NB4 (cell line): ENCODE results near the gene CIDEB.

ENCODE experiments used
- MYC ChIP-seq: IDR thresholded peaks from 2 replicates; pipeline ENCODE4 v1.6.1; 2011; ENCODE audit warnings: low read depth, low read length
- TF ChIP-seq, protein P1 (sequence below): IDR thresholded peaks from one replicate; pipeline ENCODE4 v1.5.1; 2012; ENCODE audit warnings: low read depth, low read length

DNA sequence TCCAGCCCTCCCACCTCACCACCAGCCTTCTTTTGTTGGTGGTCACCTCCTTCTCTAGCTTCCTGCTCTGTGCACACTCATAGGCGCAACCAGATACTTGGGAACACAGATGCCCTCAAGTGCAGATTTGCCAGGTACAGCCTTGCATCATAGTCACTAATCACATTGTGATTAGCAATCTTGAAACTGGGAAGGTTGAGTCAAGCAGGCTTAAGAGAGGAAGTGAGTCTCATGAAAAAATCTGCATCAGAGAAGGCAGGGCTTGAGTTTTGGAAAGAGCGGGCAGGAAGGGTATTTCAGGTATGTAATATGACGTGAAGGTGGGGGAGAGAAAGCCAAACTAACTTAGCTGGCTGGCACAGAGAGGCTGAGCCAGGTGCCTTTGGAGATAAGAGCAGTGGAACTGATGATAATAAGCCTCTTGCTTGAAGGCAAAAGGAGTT, 33.7 kb downstream of the CIDEB start:
- TF ChIP-seq, protein P1, sequence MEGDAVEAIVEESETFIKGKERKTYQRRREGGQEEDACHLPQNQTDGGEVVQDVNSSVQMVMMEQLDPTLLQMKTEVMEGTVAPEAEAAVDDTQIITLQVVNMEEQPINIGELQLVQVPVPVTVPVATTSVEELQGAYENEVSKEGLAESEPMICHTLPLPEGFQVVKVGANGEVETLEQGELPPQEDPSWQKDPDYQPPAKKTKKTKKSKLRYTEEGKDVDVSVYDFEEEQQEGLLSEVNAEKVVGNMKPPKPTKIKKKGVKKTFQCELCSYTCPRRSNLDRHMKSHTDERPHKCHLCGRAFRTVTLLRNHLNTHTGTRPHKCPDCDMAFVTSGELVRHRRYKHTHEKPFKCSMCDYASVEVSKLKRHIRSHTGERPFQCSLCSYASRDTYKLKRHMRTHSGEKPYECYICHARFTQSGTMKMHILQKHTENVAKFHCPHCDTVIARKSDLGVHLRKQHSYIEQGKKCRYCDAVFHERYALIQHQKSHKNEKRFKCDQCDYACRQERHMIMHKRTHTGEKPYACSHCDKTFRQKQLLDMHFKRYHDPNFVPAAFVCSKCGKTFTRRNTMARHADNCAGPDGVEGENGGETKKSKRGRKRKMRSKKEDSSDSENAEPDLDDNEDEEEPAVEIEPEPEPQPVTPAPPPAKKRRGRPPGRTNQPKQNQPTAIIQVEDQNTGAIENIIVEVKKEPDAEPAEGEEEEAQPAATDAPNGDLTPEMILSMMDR, result no peak
- TF ChIP-seq MYC, result no peak
